Endothelial cell of umbilical vein (primary cell): ENCODE results near the gene MORC3. TPM values are rescaled to one million over a fixed set of nuclear protein-coding genes. Genes with fewer than 3 reads are reported as not detected.

Source experiments
- BruUV-seq: library from RNA; stranded (reverse); fragments of 400-500 nt; replicated peaks from 2 replicates; lab custom pipeline; 2021; lab: Mats Ljungman, UMichigan
- CTCF ChIA-PET: fragments of 300-600, 350-600 bp; sonication (Branson Sonifier 250); formaldehyde crosslinking; loops from one replicate; lab custom pipeline; 2021; ENCODE audit warnings: antibody characterized with exemption, inconsistent platforms; lab: Charles Lee
- POLR2A ChIA-PET: fragments of 300-600, 350-600 bp; sonication (Branson Sonifier 250); formaldehyde crosslinking; loops from one replicate; lab custom pipeline; 2021; ENCODE audit warnings: antibody characterized with exemption, inconsistent platforms; lab: Charles Lee
- DNase-seq: peaks from one replicate; pipeline ENCODE4 v3.0.0-alpha.2; 2011; ENCODE audit warnings: low read depth, low spot score
- FAIRE-seq: peaks from 2 replicates; lab custom pipeline; 2011; peaks lifted over from hg19 to GRCh38; lab: Jason Lieb, UNC
- H2AFZ ChIP-seq: 2 replicates; pipeline ENCODE4 v1.6.0; 2012; ENCODE audit warnings: low read depth, low read length, control low read depth, inconsistent platforms
- H3K27ac ChIP-seq: 2 replicates; pipeline ENCODE4 v1.5.1; 2011; ENCODE audit warnings: low read depth, mild to moderate bottlenecking, control low read depth, low read length, moderate library complexity; ENCODE audit not compliant: insufficient read depth
- H3K27me3 ChIP-seq, 2 experiments: 2 replicates each; pipeline versions ENCODE4 v1.6.0 to v1.6.1; 2011; ENCODE audit warnings: low read length in 2 of 2, mixed read lengths in 1 of 2; ENCODE audit not compliant: control insufficient read depth in 2 of 2, insufficient read depth in 2 of 2
- H3K36me3 ChIP-seq, 2 experiments: 2 replicates in 1 of 2; 3 replicates in 1 of 2; pipeline ENCODE4 v1.5.1; 2011; ENCODE audit warnings: low read length in 2 of 2, mild to moderate bottlenecking in 1 of 2, moderate library complexity in 1 of 2; ENCODE audit not compliant: control insufficient read depth in 2 of 2, insufficient read depth in 2 of 2; ENCODE audit errors: extremely low read depth in 1 of 2
- H3K4me1 ChIP-seq: 3 replicates; pipeline ENCODE4 v1.5.1; 2011; ENCODE audit warnings: mild to moderate bottlenecking, low read length; ENCODE audit not compliant: control insufficient read depth, insufficient read depth; ENCODE audit errors: extremely low read depth
- H3K4me2 ChIP-seq: 2 replicates; pipeline ENCODE4 v1.6.1; 2011; ENCODE audit warnings: low read length, control low read depth, mixed read lengths; ENCODE audit not compliant: insufficient read depth
- H3K4me3 ChIP-seq, 3 experiments: fragments of 200-600 bp in 1 of 3; sonication (generic), shearing (Covaris generic) in 1 of 3; replicated peaks in 1 of 3; 2 replicates each; pipeline ENCODE4 v1.5.1; 2011 to 2016; ENCODE audit warnings: control low read depth in 3 of 3, low read length in 3 of 3, mild to moderate bottlenecking in 2 of 3, inconsistent platforms in 1 of 3, low read depth in 1 of 3, moderate library complexity in 1 of 3; ENCODE audit not compliant: insufficient read depth in 1 of 3
- H3K79me2 ChIP-seq: 2 replicates; pipeline ENCODE4 v1.6.0; 2012; ENCODE audit warnings: low read length, inconsistent platforms; ENCODE audit not compliant: control insufficient read depth, insufficient read depth
- H3K9ac ChIP-seq: replicated peaks from 2 replicates; pipeline ENCODE3; 2011; ENCODE audit warnings: low read length, control low read depth; ENCODE audit not compliant: insufficient read depth; ENCODE audit errors: extremely low read depth
- H3K9me1 ChIP-seq: replicated peaks from 3 replicates; pipeline ENCODE4 v1.6.0; 2011; ENCODE audit warnings: mild to moderate bottlenecking, low read length; ENCODE audit not compliant: control insufficient read depth, insufficient read depth; ENCODE audit errors: extremely low read depth
- H3K9me3 ChIP-seq: replicated peaks from 2 replicates; pipeline ENCODE4 v1.5.1; 2012; ENCODE audit warnings: low read length, inconsistent platforms; ENCODE audit not compliant: control insufficient read depth, insufficient read depth
- H4K20me1 ChIP-seq: replicated peaks from 2 replicates; pipeline ENCODE3; 2011; ENCODE audit warnings: mild to moderate bottlenecking, low read length; ENCODE audit not compliant: control insufficient read depth, insufficient read depth; ENCODE audit errors: extremely low read depth
- EZH2 ChIP-seq: IDR thresholded peaks from 2 replicates; pipeline ENCODE4 v1.6.1; 2012; ENCODE audit warnings: borderline replicate concordance, low read depth, mild to moderate bottlenecking, moderate library complexity, low read length, inconsistent platforms; ENCODE audit not compliant: severe bottlenecking
- FOS ChIP-seq: IDR thresholded peaks from 2 replicates; pipeline ENCODE4 v1.6.1; 2011; ENCODE audit warnings: mild to moderate bottlenecking, low read length, moderate library complexity, borderline replicate concordance; ENCODE audit not compliant: insufficient read depth
- GATA2 ChIP-seq: IDR thresholded peaks from 2 replicates; pipeline ENCODE4 v1.7.0; 2011; ENCODE audit warnings: low read depth, mild to moderate bottlenecking, moderate library complexity, mixed read lengths, low read length; ENCODE audit not compliant: insufficient read length, insufficient read depth
- JUN ChIP-seq: IDR thresholded peaks from 2 replicates; pipeline ENCODE4 v1.6.1; 2011; ENCODE audit warnings: borderline replicate concordance, low read depth; ENCODE audit not compliant: insufficient read length, insufficient read depth
- MAX ChIP-seq: IDR thresholded peaks from 2 replicates; pipeline ENCODE4 v1.6.1; 2011; ENCODE audit not compliant: insufficient read depth, insufficient read length
- MYC ChIP-seq: IDR thresholded peaks from one replicate; pipeline ENCODE4 v1.6.1; 2011; ENCODE audit warnings: mild to moderate bottlenecking, low read depth, low read length
- POLR2A ChIP-seq: IDR thresholded peaks from 2 replicates; pipeline ENCODE4 v1.6.1; 2012; ENCODE audit warnings: low read depth, mild to moderate bottlenecking, control low read depth, low read length
- POLR2AphosphoS5 ChIP-seq: IDR thresholded peaks from 2 replicates; pipeline ENCODE4 v1.6.1; 2012; ENCODE audit warnings: low read depth, mild to moderate bottlenecking, control low read depth, low read length, moderate library complexity; ENCODE audit not compliant: insufficient read depth
- dilution Hi-C: fragments of 300-500 bp; cut with MboI; formaldehyde crosslinking; loops from one replicate; pipeline ENCODE4 v1.15.0; 2019; ENCODE audit warnings: low sequenced_read_pairs; ENCODE audit not compliant: extremely low pct_ligation_motif_present
- intact Hi-C: fragments of 100-400 bp; cut with micrococcal nuclease; formaldehyde crosslinking; loops from one replicate; pipeline ENCODE4 v1.10.0; 2022
- polyA plus RNA-seq, 4 experiments: library from polyadenylated mRNA; depleted of rRNA in 3 of 4; stranded (reverse) in 3 of 4; unstranded in 1 of 4; fragments of >200 nt; gene quantifications; 2 replicates each; pipeline versions ENCODE4 v1.2.1 to v1.2.3, GENCODE V29; 2011 to 2012; ENCODE audit warnings: missing spikeins in 1 of 4
- total RNA-seq: library from RNA; stranded (reverse); gene quantifications from 2 replicates; pipeline ENCODE4 v1.2.3, GENCODE V29; 2021
- TF ChIP-seq, protein P1 (sequence below), 2 donors: IDR thresholded peaks; 1 replicate in 1 of 2; 2 replicates in 1 of 2; pipeline ENCODE4 v1.5.1; 2011; ENCODE audit warnings: low read length in 2 of 2, mild to moderate bottlenecking in 2 of 2, moderate library complexity in 2 of 2, control low read depth in 1 of 2, inconsistent platforms in 1 of 2, low read depth in 1 of 2; ENCODE audit not compliant: insufficient read depth in 1 of 2; ENCODE audit errors: extremely low read depth in 1 of 2

The MORC3 gene
- total and polyA plus RNA-seq, 2 donors (not counting 3 experiments of a cell fraction or from before 2014, with no cell fraction given) = 7.3 to 25.3 TPM

DNA sequence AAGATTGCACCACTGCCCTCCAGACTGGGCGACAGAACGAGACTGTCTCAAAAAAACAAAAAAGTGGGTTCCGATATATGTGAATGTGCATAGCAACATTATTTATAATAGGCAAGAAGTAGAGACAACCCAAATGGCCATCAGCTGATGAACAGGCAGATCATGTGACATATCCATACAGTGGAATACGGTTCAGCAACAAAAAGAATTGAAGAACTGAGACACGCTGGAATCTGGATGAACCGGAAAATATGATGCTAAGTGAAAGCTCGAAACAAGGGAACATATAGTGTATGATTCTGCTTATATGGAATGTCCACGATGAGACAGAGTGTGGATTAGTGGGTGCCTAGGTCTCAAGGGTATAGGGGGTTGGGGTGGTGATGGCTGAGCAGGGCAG is 28.5 kb upstream of the MORC3 start:
- Histone ChIP-seq H3K9me3 (no peaks in the 10 kb centered on the region), H3K79me2 (no peaks in the 10 kb centered on the region), H3K9me1 (no peaks in the 10 kb centered on the region), H3K4me1 (no peaks in the 10 kb centered on the region), H3K27ac (no peak overlapping the region), H3K9ac (no peak overlapping the region), H3K4me2 (no peak overlapping the region), H2AFZ (no peak overlapping the region), H4K20me1 (no peaks in the 10 kb centered on the region), H3K36me3 (no peaks in the 10 kb centered on the region), H3K4me3 (no peak overlapping the region), H3K27me3 (no peaks in the 10 kb centered on the region)
- TF ChIP-seq MYC (no peak), POLR2A (no peak), JUN (no peak), GATA2 (no peak), EZH2 (no peak), FOS (no peak), POLR2AphosphoS5 (no peak), MAX (no peak)
- TF ChIP-seq, protein P1, sequence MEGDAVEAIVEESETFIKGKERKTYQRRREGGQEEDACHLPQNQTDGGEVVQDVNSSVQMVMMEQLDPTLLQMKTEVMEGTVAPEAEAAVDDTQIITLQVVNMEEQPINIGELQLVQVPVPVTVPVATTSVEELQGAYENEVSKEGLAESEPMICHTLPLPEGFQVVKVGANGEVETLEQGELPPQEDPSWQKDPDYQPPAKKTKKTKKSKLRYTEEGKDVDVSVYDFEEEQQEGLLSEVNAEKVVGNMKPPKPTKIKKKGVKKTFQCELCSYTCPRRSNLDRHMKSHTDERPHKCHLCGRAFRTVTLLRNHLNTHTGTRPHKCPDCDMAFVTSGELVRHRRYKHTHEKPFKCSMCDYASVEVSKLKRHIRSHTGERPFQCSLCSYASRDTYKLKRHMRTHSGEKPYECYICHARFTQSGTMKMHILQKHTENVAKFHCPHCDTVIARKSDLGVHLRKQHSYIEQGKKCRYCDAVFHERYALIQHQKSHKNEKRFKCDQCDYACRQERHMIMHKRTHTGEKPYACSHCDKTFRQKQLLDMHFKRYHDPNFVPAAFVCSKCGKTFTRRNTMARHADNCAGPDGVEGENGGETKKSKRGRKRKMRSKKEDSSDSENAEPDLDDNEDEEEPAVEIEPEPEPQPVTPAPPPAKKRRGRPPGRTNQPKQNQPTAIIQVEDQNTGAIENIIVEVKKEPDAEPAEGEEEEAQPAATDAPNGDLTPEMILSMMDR (IDR thresholded peaks at IDR 0.05; ENCODE audit: extremely low read depth in 1 of 2, insufficient read depth in 1 of 2, low read depth in 1 of 2, low read length in 2 of 2) = no peak
- intact Hi-C loops (no loop called here), dilution Hi-C loops (no loop called here)
- FAIRE-seq = no peak
- no TSS peak for BruUV-seq
- ChIA-PET CTCF (no interaction called here), POLR2A (no interaction called here)
- no peak for DNase-seq
